ENCODE measurements around the gene PPP4R3B. TPM values are rescaled to one million over a fixed set of nuclear protein-coding genes. Genes with fewer than 3 reads are reported as not detected.
"Not testable (repeated sequence)": the region's sequence is repeated elsewhere in the genome, so short reads cannot be mapped to it uniquely, and the experiment has no call there.

Gene PPP4R3B
- total RNA-seq, 2 donors from 2014 or later, result 61.2 to 81.1 TPM

DNA sequence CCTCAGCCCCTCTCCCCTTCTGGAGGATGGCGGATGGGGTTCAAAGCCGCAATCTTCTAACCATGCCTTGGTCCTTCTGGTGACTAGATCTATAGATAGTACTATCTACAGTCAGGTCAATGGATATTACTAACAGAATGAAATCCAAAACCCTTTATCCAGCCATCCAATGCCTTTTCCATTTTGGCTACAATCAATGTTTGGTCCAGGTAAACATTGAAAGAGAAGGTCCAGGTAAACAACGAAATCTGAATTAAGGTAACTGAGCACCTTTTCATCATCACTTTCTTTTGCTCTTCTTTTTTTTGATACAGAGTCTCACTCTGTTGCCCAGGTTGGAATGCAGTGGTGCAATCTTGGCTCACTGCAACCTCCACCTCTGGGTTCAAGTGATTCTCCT, 9.7 kb downstream of the PPP4R3B start:
- Histone ChIP-seq H3K27ac (no peak overlapping the region), H3K4me1 (no peaks in the 10 kb centered on the region)
- TF ChIP-seq, protein P1, sequence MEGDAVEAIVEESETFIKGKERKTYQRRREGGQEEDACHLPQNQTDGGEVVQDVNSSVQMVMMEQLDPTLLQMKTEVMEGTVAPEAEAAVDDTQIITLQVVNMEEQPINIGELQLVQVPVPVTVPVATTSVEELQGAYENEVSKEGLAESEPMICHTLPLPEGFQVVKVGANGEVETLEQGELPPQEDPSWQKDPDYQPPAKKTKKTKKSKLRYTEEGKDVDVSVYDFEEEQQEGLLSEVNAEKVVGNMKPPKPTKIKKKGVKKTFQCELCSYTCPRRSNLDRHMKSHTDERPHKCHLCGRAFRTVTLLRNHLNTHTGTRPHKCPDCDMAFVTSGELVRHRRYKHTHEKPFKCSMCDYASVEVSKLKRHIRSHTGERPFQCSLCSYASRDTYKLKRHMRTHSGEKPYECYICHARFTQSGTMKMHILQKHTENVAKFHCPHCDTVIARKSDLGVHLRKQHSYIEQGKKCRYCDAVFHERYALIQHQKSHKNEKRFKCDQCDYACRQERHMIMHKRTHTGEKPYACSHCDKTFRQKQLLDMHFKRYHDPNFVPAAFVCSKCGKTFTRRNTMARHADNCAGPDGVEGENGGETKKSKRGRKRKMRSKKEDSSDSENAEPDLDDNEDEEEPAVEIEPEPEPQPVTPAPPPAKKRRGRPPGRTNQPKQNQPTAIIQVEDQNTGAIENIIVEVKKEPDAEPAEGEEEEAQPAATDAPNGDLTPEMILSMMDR (IDR thresholded peaks at IDR 0.05), result no peak

DNA sequence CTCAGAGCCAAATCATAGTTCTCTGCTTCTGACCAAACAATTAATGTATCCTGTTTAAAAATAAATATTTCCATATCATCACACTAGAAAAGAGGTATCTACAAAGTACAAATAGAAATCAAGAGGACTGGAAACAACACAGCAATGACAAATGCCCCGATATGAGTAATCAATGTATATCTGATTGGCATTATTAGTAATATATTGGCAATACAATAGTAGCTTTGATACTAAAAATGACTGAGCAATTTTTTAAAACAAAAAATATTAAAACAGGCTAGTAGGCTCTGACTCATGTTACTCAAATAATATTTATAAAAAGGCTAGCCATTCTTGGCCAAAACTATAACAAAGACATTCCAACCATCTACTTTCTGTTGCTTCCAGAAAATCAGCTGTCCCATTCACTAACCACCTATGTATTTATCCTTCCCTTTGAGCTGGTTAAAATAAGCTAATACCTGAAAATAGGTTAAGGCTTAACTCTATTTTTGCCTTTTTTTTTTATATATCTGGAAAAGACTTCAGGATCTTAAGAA, 13.3 kb downstream of the PPP4R3B start:
- Histone ChIP-seq H3K27me3 (no peaks in the 10 kb centered on the region), H3K9ac (ENCODE audit: low read depth in 2 of 2, low read length in 2 of 2) (no peak overlapping the region), H3K36me3 (no peaks in the 10 kb centered on the region), H3K4me1 (no peaks in the 10 kb centered on the region), H3K4me3 (no peak overlapping the region), H3K27ac (no peak overlapping the region), H3K9me3 (no peaks in the 10 kb centered on the region)
- no peak for DNase-seq
- TF ChIP-seq, protein P1 (IDR thresholded peaks at IDR 0.05), result no peak
- intact Hi-C loops (cut with DNase I), result no loop called here

More for the DNA sequence above, 9.7 kb downstream of the PPP4R3B start:
- Histone ChIP-seq H3K27me3 (no peaks in the 10 kb centered on the region), H3K36me3 (no peaks in the 10 kb centered on the region), H3K9me3 (no peaks in the 10 kb centered on the region), H3K4me3 (no peak overlapping the region), H3K9ac (ENCODE audit: low read depth in 2 of 2, low read length in 2 of 2) (no peak overlapping the region)
- no peak for DNase-seq
- intact Hi-C loops (cut with DNase I), result no loop called here

- H3K36me3 ChIP-seq, result no peaks in the 10 kb centered on the region
- H3K27me3 ChIP-seq, result no peaks in the 10 kb centered on the region
- DNase-seq, result no peak
Measured at GRCh38 chr2:55601849-55602248, 15.6 kb downstream of the PPP4R3B start.

GRCh38 chr2:55598056-55598795, 19.2 kb downstream of the PPP4R3B start:
- H3K9me3 ChIP-seq, result no peaks in the 10 kb centered on the region
- intact Hi-C loops (cut with DNase I), result no loop called here
- H3K4me3 ChIP-seq, result no peak overlapping the region
- no peak overlapping the region for H3K9ac ChIP-seq (ENCODE audit: low read depth in 2 of 2, low read length in 2 of 2)
- H3K27me3 ChIP-seq, result no peaks in the 10 kb centered on the region
- no peaks in the 10 kb centered on the region for H3K36me3 ChIP-seq
- no peaks in the 10 kb centered on the region for H3K4me1 ChIP-seq
- no peak overlapping the region for H3K27ac ChIP-seq
- DNase-seq, result no peak
- TF ChIP-seq, protein P1 (IDR thresholded peaks at IDR 0.05), result no peak

More at GRCh38 chr2:55601849-55602248, 15.6 kb downstream of the PPP4R3B start:
- H3K9me3 ChIP-seq, result no peaks in the 10 kb centered on the region
- no peak overlapping the region for H3K27ac ChIP-seq
- no peak overlapping the region for H3K9ac ChIP-seq (ENCODE audit: low read depth in 2 of 2, low read length in 2 of 2)
- H3K4me3 ChIP-seq, result no peak overlapping the region
- intact Hi-C loops (cut with DNase I), result no loop called here
- no peaks in the 10 kb centered on the region for H3K4me1 ChIP-seq
- TF ChIP-seq, protein P1 (IDR thresholded peaks at IDR 0.05), result no peak

DNA sequence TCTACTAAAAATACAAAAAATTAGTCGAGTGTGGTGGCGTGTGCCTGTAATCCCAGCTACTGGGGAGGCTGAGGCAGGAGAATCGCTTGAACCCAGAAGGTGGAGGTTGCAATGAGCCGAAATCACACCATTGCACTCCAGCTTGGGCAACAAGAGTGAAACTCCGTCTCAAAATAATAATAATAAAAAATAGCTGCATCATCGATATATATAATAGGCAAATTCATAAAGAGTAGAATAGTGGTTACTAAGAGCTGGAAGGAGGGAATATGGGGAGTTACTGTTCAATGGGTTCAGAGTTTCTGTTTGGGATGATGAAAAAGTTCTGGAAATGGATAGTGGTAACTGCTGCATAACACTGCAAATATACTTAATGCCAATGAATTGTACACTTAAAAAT, 20.6 kb downstream of the PPP4R3B start:
- H3K36me3 ChIP-seq, H3K27me3 ChIP-seq, H3K4me1 ChIP-seq: not testable (repeated sequence)

GRCh38 chr2:55595536-55595935, 21.9 kb downstream of the PPP4R3B start:
- no peak for DNase-seq
- TF ChIP-seq, protein P1 (IDR thresholded peaks at IDR 0.05), result no peak
- H3K36me3 ChIP-seq, result no peaks in the 10 kb centered on the region

More for the DNA sequence above, 20.6 kb downstream of the PPP4R3B start:
- H3K9ac ChIP-seq (ENCODE audit: low read depth in 2 of 2, low read length in 2 of 2); intact Hi-C loops (cut with DNase I); DNase-seq; H3K27ac ChIP-seq; H3K4me3 ChIP-seq; H3K9me3 ChIP-seq: not testable (repeated sequence)

More at GRCh38 chr2:55595536-55595935, 21.9 kb downstream of the PPP4R3B start:
- H3K4me1 ChIP-seq, result no peaks in the 10 kb centered on the region
- H3K27me3 ChIP-seq, result no peaks in the 10 kb centered on the region
- no peak overlapping the region for H3K9ac ChIP-seq (ENCODE audit: low read depth in 2 of 2, low read length in 2 of 2)
- H3K27ac ChIP-seq, result no peak overlapping the region
- intact Hi-C loops (cut with DNase I), result no loop called here
- no peak overlapping the region for H3K4me3 ChIP-seq
- no peaks in the 10 kb centered on the region for H3K9me3 ChIP-seq
